ENCODE results near the gene AKR1E2.
A peak's percentile ranks its signal among the peaks of the same experiment; 100 is the strongest.

GRCh38 chr10:4849555-4850242, 23.7 kb downstream of the AKR1E2 start:
- TF ChIP-seq CTCF (IDR thresholded peaks at IDR 0.05) (peak; percentile 92 to 100 (median 100)), POLR2A (IDR thresholded peaks at IDR 0.05) (peak in 2 of 3 donors; percentile 14 to 30)

All from body of pancreas (tissue), 4 donors.